ENCODE measurements around the gene ZDHHC14. TPM values are rescaled to one million over a fixed set of nuclear protein-coding genes. Genes with fewer than 3 reads are reported as not detected.
A peak's percentile ranks its signal among the peaks of the same experiment; 100 is the strongest.
"Not testable (repeated sequence)": the region's sequence is repeated elsewhere in the genome, so short reads cannot be mapped to it uniquely, and the experiment has no call there.

Gene ZDHHC14
- total RNA-seq: 10 to 100 TPM; 10.7 to 12.1 TPM

DNA sequence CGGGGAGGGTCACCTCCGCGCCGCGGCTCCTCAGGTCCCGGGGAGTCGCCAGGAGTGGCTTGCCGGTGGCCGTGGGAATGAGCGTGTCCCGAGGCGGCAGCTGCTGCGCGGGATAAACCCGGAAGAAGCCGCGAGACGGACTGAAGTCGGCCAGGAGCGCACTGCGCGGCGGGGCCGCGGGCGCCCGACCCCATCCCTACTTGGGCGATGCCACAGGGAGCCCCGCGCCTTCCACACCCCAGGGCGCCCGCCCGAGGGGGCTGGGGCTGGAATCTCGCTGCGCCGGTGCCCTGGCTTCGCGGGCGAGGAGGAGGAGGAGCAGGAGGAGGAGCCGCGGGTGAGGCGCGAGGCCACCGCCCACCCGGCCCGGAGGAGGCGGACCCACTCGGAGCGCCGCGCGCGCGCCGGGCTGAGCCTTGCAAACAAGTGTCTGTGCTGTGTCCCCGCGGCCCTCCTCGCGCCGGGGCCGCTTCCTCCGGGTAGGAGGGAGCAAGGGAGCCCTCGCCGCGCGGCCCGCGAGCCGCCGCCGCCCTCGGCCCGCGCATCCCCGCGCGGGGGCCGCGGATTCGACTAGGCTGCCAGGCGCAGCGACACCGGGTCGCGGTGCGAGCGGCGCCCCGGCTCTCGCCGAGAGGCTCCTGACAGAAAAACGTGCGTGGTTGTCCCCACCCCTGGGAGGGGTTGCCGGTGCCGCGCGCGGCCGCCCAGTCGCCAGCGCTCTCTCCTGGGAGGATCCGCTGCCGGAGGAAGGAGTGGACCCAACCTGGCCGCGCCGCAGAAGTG, at the start of gene ZDHHC14:
Gene ZDHHC14, plus strand, starts transcription at position 412 of the 783 bp plus-strand sequence.
- peak; percentile 84 for ATAC-seq
- H3K9me3 Mint-ChIP-seq (ENCODE audit: insufficient read depth): no peaks in the 10 kb centered on the region
- H3K4me3 Mint-ChIP-seq: peak within 1 kb of the TSS; percentile 86
- H3K4me1 Mint-ChIP-seq (ENCODE audit: low read depth): peaks cover 37% of the 10 kb centered on the region
- peaks cover 15% of the 10 kb centered on the region for H3K36me3 Mint-ChIP-seq (ENCODE audit: low read depth)
- H3K27me3 Mint-ChIP-seq (ENCODE audit: low read depth): peaks cover 3% of the 10 kb centered on the region
- ChIA-PET POLR2A (interaction anchor here (1.1 to 1.4 kb wide), 5 partner anchors 54 to 189 kb away, joined by 3 to 4 read pairs (median 3); partner anchors contain the start of gene TMEM242), CTCF (interaction anchor here (1.4 to 3.1 kb wide), 4 partner anchors 11 to 158 kb away, joined by 4 to 17 read pairs (median 8); partner anchors contain the start of gene TMEM242)
- peak; percentile 91 for DNase-seq
- peak within 1 kb of the TSS; percentile 78 for H3K27ac Mint-ChIP-seq

DNA sequence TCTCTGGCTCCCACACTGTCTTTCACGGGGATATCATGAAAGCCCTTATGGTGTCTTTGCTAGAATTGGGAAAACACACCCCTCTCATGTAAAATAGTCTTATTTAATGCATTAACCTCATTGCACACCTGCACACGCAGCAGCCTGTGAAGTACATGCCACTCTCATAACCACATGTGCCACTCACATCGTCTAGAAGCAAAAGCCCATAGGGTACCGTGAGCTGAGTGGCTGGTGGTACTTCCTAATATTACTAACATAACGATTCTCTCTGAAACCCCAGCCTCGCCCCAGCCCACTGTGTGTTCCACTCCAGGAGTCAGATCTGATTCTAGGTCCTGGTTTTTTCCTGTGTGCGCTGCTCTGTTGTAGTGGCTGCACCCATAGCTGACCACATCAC, 48.2 kb upstream of the ZDHHC14 start:
- ATAC-seq (no peak), DNase-seq (no peak)
- CTCF ChIA-PET: interaction anchor here (1.0 to 6.3 kb wide), 4 partner anchors 9 to 334 kb away, joined by 3 to 41 read pairs (median 12); partner anchors contain the start of gene TMEM242
- H3K27ac Mint-ChIP-seq: no peak overlapping the region
- no peaks in the 10 kb centered on the region for H3K4me1 Mint-ChIP-seq (ENCODE audit: low read depth)
- POLR2A ChIA-PET: no interaction called here
- peaks cover 48% of the 10 kb centered on the region for H3K27me3 Mint-ChIP-seq (ENCODE audit: low read depth)
- no peaks in the 10 kb centered on the region for H3K9me3 Mint-ChIP-seq (ENCODE audit: insufficient read depth)
- H3K4me3 Mint-ChIP-seq: no peak overlapping the region
- no peaks in the 10 kb centered on the region for H3K36me3 Mint-ChIP-seq (ENCODE audit: low read depth)

GRCh38 chr6:157333537-157333936, 47.5 kb upstream of the ZDHHC14 start:
- ChIA-PET CTCF (interaction anchor here (0.6 to 6.3 kb wide), 6 partner anchors 9 to 630 kb away, joined by 3 to 41 read pairs (median 4); partner anchors contain the start of gene TMEM242), POLR2A (no interaction called here)
- DNase-seq (no peak), ATAC-seq (no peak)
- Mint-ChIP-seq H3K27ac (no peak overlapping the region), H3K4me3 (no peak overlapping the region), H3K4me1 (ENCODE audit: low read depth) (no peaks in the 10 kb centered on the region), H3K9me3 (ENCODE audit: insufficient read depth) (no peaks in the 10 kb centered on the region), H3K27me3 (ENCODE audit: low read depth) (peaks cover 45% of the 10 kb centered on the region), H3K36me3 (ENCODE audit: low read depth) (no peaks in the 10 kb centered on the region)

DNA sequence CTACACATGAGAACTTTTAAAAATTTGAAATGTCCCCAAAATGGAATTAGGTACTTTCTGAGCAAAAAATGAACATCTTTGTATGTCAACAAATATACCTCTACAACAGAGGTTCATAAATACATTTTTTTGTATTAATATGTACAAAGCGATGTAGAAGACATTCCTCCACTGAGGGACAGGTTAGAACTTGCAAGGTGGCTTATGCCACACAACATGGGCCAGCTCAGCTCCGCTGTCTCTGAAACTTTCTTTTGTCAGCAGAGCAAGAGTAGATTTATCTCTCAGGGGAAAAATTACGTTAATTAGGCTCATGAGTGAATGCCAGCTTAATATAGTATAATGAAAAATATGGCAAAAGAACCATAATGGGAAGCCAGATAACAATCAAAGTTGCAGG, 47.0 kb upstream of the ZDHHC14 start:
- Mint-ChIP-seq H3K4me3 (no peak overlapping the region), H3K27me3 (ENCODE audit: low read depth) (peaks cover 45% of the 10 kb centered on the region), H3K36me3 (ENCODE audit: low read depth) (no peaks in the 10 kb centered on the region), H3K27ac (no peak overlapping the region), H3K9me3 (ENCODE audit: insufficient read depth) (no peaks in the 10 kb centered on the region), H3K4me1 (ENCODE audit: low read depth) (no peaks in the 10 kb centered on the region)
- ChIA-PET POLR2A (no interaction called here), CTCF (interaction anchor here (0.6 to 6.3 kb wide), 6 partner anchors 10 to 630 kb away, joined by 3 to 41 read pairs (median 4); partner anchors contain the start of gene TMEM242)
- DNase-seq (no peak), ATAC-seq (no peak)

GRCh38 chr6:157335829-157336228, 45.2 kb upstream of the ZDHHC14 start:
- POLR2A ChIA-PET: no interaction called here
- DNase-seq: no peak
- Mint-ChIP-seq H3K36me3 (ENCODE audit: low read depth) (no peaks in the 10 kb centered on the region), H3K4me1 (ENCODE audit: low read depth) (no peaks in the 10 kb centered on the region), H3K27ac (no peak overlapping the region), H3K9me3 (ENCODE audit: insufficient read depth) (no peaks in the 10 kb centered on the region), H3K4me3 (no peak overlapping the region), H3K27me3 (ENCODE audit: low read depth) (peaks cover 44% of the 10 kb centered on the region)
- CTCF ChIA-PET: interaction anchor here (0.7 to 6.3 kb wide), 10 partner anchors 12 to 417 kb away, joined by 3 to 41 read pairs (median 4); partner anchors contain the start of gene TMEM242
- ATAC-seq: no peak

DNA sequence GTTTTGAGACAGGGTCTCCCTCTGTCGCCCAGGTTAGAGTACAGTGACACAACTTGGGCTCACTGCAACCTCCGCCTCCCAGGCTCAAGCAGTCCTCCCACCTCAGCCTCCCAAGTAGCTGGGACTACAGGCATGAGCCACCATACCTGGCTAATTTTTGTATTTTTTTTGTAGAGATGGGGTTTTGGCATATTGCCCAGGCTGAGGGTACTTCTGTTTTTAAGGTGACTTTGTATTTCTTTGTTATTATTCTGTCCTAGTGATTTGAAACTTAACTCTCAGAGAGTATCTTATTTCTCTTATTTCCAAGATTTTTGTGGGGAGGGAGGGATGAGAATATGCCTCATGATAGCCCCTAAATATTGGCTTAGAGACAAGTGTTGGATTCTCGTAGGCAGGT, 43.7 kb upstream of the ZDHHC14 start:
- H3K27me3 Mint-ChIP-seq (ENCODE audit: low read depth): peaks cover 50% of the 10 kb centered on the region
- POLR2A ChIA-PET; H3K4me1 Mint-ChIP-seq (ENCODE audit: low read depth); H3K9me3 Mint-ChIP-seq (ENCODE audit: insufficient read depth); H3K4me3 Mint-ChIP-seq; ATAC-seq; H3K27ac Mint-ChIP-seq; H3K36me3 Mint-ChIP-seq (ENCODE audit: low read depth); DNase-seq: not testable (repeated sequence)
- CTCF ChIA-PET: interaction anchor here (2.5 to 6.3 kb wide), 2 partner anchors 13 to 22 kb away, joined by 24 to 41 read pairs; partner anchors contain the start of gene TMEM242

GRCh38 chr6:157337751-157338150, 43.2 kb upstream of the ZDHHC14 start:
- no peak overlapping the region for H3K4me3 Mint-ChIP-seq
- no peaks in the 10 kb centered on the region for H3K36me3 Mint-ChIP-seq (ENCODE audit: low read depth)
- H3K27me3 Mint-ChIP-seq (ENCODE audit: low read depth): peaks cover 51% of the 10 kb centered on the region
- ChIA-PET CTCF (interaction anchor here (1.7 to 6.3 kb wide), 3 partner anchors 14 to 22 kb away, joined by 4 to 41 read pairs (median 5); partner anchors contain the start of gene TMEM242), POLR2A (no interaction called here)
- ATAC-seq (no peak), DNase-seq (no peak)
- no peaks in the 10 kb centered on the region for H3K9me3 Mint-ChIP-seq (ENCODE audit: insufficient read depth)
- no peaks in the 10 kb centered on the region for H3K4me1 Mint-ChIP-seq (ENCODE audit: low read depth)
- no peak overlapping the region for H3K27ac Mint-ChIP-seq

DNA sequence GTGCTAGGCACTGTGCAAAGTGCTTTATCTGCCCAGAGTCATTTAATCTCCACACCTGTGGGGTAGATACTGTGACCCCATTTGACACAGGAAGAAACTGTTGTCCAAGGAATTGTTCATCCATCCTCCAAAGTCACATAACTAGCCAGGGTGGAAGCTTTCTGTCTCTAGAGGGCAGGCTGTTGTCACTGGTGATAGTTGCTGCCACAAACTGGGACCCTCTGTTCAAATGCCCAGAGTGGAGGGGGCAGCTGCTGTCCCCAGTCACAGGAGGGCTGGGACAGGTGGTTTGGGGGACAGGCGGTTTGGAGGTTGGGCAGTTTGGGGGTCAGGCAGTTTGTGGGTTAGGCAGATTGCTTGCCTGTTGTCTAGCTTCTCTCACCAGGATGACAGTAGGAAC, 41.6 kb upstream of the ZDHHC14 start:
- Mint-ChIP-seq H3K36me3 (ENCODE audit: low read depth) (no peaks in the 10 kb centered on the region), H3K4me3 (no peak overlapping the region), H3K9me3 (ENCODE audit: insufficient read depth) (no peaks in the 10 kb centered on the region), H3K27me3 (ENCODE audit: low read depth) (peaks cover 52% of the 10 kb centered on the region), H3K4me1 (ENCODE audit: low read depth) (no peaks in the 10 kb centered on the region), H3K27ac (no peak overlapping the region)
- CTCF ChIA-PET: interaction anchor here (0.8 to 2.0 kb wide), 4 partner anchors 14 to 273 kb away, joined by 3 to 5 read pairs (median 4); no protein-coding TSS in a partner anchor
- DNase-seq (no peak), ATAC-seq (no peak)
- POLR2A ChIA-PET: no interaction called here

GRCh38 chr6:157343732-157344131, 37.3 kb upstream of the ZDHHC14 start:
- ATAC-seq (no peak), DNase-seq (no peak)
- Mint-ChIP-seq H3K27me3 (ENCODE audit: low read depth) (peaks cover 65% of the 10 kb centered on the region), H3K27ac (no peak overlapping the region), H3K4me1 (ENCODE audit: low read depth) (no peaks in the 10 kb centered on the region), H3K36me3 (ENCODE audit: low read depth) (no peaks in the 10 kb centered on the region), H3K4me3 (no peak overlapping the region), H3K9me3 (ENCODE audit: insufficient read depth) (no peaks in the 10 kb centered on the region)
- CTCF ChIA-PET: interaction anchor here (0.5 to 1.7 kb wide), 2 partner anchors 8 to 29 kb away, joined by 3 to 6 read pairs; no protein-coding TSS in a partner anchor
- POLR2A ChIA-PET: no interaction called here

DNA sequence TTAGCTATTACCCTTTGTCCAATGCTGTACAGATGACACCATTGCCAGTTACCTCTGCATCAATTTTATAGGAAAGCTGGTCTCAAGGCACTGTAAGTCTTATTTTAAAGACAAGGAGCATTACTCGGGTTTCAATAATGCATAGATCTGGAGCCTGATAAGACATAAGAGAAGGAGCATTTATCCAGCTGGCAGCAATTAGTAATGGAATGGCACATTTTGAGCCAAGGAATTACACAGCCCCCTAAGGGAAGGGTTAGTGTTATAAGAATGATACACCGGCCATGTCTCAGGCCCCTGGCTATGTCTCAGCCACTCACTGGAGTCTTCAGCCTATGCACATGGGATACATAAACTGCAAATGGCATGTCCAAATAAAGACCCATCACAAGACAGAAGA, 34.6 kb upstream of the ZDHHC14 start:
- ATAC-seq: no peak
- ChIA-PET CTCF (no interaction called here), POLR2A (no interaction called here)
- H3K4me3 Mint-ChIP-seq: no peak overlapping the region
- no peaks in the 10 kb centered on the region for H3K4me1 Mint-ChIP-seq (ENCODE audit: low read depth)
- DNase-seq: no peak
- no peaks in the 10 kb centered on the region for H3K9me3 Mint-ChIP-seq (ENCODE audit: insufficient read depth)
- no peaks in the 10 kb centered on the region for H3K36me3 Mint-ChIP-seq (ENCODE audit: low read depth)
- H3K27ac Mint-ChIP-seq: no peak overlapping the region
- peaks cover 62% of the 10 kb centered on the region for H3K27me3 Mint-ChIP-seq (ENCODE audit: low read depth)

DNA sequence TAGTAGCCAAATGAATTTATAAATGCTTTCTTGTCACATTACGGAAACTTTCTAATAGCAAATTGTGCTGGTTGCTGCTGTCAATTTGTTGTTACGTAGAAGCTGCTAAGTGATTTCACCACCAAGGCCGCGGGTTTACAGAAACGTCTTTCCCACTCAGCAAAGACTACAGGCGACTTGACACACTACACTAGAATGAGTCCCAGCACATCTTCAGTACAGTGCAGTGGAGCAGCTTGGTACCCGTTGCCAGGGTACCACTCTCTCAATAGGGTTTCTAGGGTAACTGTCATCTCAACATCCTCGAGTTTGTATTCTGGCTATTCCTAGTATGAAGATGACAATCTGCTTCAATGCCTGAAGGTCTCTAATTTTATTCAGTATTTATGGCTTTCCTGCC, 22.7 kb upstream of the ZDHHC14 start:
- Mint-ChIP-seq H3K4me1 (ENCODE audit: low read depth) (no peaks in the 10 kb centered on the region), H3K4me3 (no peak overlapping the region), H3K36me3 (ENCODE audit: low read depth) (no peaks in the 10 kb centered on the region), H3K27ac (no peak overlapping the region), H3K9me3 (ENCODE audit: insufficient read depth) (no peaks in the 10 kb centered on the region), H3K27me3 (ENCODE audit: low read depth) (peaks cover 37% of the 10 kb centered on the region)
- ATAC-seq: no peak
- no peak for DNase-seq
- ChIA-PET CTCF (interaction anchor here (0.7 kb wide), 1 partner anchor 99 kb away, joined by 3 read pairs; no protein-coding TSS in a partner anchor), POLR2A (interaction anchor here (0.6 kb wide), 1 partner anchor 35 kb away, joined by 4 read pairs; no protein-coding TSS in a partner anchor)

GRCh38 chr6:157361886-157362285, 19.1 kb upstream of the ZDHHC14 start:
- Mint-ChIP-seq H3K4me3 (no peak overlapping the region), H3K4me1 (ENCODE audit: low read depth) (no peaks in the 10 kb centered on the region), H3K36me3 (ENCODE audit: low read depth) (no peaks in the 10 kb centered on the region), H3K27me3 (ENCODE audit: low read depth) (peaks cover 42% of the 10 kb centered on the region), H3K27ac (no peak overlapping the region), H3K9me3 (ENCODE audit: insufficient read depth) (no peaks in the 10 kb centered on the region)
- POLR2A ChIA-PET: no interaction called here
- ATAC-seq (no peak), DNase-seq (no peak)
- CTCF ChIA-PET: no interaction called here
